ENCODE data around the gene IL4.

The IL4 gene

DNA sequence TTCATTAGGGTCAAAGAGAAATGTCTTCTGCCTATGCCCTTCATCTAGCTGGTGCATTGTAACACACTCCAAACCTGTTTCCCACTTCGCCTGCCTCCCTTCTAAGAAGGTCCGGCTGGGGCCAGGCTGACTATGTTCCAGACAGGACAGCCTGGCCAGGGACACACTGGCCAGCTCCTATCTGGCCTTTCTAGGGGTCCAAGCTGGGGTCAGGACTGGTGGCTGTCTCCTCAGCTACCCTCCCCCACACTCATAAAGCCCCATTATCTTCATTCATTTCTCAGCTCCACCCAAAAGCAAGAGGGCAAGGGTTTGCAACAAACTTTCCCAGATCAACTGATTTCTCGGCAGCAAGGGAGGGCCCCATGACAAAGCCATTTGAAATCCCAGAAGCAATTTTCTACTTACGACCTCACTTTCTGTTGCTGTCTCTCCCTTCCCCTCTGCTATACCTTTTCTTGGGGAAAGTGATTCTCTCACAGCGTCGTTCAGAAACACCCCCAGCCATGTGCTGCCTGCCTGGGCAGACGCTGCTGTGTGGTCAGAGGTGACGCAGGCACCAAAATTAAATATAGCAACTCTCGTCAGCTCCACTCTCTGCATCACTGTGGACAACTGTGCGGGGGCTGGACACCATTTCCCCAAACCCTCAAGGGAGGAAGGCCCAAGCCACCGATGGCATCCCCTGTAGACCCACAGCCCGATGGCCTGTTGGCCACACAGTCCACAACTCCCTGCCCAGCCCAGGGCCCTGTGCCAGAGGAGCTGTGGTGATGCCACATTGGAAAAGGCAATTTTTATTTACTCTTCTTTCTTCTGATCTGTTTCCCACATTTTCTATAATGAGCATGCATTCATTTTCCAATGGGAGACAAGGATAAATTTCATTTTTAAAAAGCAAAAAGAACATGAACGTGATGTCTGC lies 9.8 kb upstream of the IL4 start:
- no peak for DNase-seq (ENCODE audit: low read depth)
- H3K4me3 ChIP-seq (ENCODE audit: low read length): no peak overlapping the region
- TF ChIP-seq, protein P1, sequence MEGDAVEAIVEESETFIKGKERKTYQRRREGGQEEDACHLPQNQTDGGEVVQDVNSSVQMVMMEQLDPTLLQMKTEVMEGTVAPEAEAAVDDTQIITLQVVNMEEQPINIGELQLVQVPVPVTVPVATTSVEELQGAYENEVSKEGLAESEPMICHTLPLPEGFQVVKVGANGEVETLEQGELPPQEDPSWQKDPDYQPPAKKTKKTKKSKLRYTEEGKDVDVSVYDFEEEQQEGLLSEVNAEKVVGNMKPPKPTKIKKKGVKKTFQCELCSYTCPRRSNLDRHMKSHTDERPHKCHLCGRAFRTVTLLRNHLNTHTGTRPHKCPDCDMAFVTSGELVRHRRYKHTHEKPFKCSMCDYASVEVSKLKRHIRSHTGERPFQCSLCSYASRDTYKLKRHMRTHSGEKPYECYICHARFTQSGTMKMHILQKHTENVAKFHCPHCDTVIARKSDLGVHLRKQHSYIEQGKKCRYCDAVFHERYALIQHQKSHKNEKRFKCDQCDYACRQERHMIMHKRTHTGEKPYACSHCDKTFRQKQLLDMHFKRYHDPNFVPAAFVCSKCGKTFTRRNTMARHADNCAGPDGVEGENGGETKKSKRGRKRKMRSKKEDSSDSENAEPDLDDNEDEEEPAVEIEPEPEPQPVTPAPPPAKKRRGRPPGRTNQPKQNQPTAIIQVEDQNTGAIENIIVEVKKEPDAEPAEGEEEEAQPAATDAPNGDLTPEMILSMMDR (conservative IDR thresholded peaks at IDR 0.05; ENCODE audit: low read depth, low read length): no peak

DNA sequence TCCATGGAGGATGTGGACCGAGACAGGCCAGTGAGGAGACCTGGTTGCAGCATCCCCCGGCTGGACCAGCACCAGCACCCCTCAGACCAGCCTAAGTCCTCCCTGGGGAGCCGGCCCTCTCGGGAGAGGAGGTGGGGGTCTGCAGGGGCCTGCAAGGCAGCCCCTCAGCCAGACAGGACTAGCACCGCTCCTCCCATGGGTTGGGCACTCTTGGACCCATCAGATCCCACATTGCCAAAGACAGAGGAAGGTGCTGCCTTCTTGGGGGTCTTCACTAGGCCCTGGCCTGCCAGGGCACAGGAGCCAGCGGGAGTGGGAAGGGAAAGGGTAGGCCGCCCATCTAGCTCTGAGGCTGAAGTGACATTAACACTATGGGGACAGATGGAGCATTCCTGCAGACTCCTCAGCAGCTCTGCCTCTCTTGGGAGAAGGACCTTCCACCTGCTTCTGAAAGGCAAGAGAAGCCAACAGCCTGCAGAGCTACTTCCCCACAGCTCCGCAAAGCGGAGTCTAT lies 9.0 kb upstream of the IL4 start:
- H3K4me3 ChIP-seq (ENCODE audit: low read length): no peak overlapping the region
- DNase-seq (ENCODE audit: low read depth): no peak
- TF ChIP-seq, protein P1 (conservative IDR thresholded peaks at IDR 0.05; ENCODE audit: low read depth, low read length): no peak

DNA sequence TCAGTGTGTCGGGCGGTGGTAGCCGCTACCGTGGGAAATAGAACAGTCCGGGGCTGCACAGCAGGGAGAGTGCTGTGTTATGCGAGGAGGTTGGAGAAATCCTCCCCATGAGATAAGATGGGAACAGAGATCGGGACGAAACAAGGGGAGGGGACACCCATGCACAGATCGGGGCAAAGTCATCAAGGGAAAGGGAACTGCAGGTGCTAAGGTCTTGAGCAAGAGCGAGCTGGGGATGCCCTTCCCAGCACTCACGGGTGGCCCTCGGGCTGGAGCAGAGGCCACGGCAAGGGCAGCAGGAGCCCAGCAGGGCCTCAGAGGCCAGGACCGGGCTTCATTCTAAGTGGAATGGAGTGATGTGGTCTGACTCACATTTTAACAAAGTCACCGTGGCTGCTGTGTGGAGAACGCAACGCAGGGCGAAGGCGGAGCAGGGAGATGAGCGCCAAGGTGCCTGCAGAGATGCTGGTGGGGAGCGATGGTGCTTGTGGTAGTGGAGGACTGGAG lies 8.2 kb upstream of the IL4 start:
- no peak for DNase-seq (ENCODE audit: low read depth)
- TF ChIP-seq, protein P1 (conservative IDR thresholded peaks at IDR 0.05; ENCODE audit: low read depth, low read length): no peak

DNA sequence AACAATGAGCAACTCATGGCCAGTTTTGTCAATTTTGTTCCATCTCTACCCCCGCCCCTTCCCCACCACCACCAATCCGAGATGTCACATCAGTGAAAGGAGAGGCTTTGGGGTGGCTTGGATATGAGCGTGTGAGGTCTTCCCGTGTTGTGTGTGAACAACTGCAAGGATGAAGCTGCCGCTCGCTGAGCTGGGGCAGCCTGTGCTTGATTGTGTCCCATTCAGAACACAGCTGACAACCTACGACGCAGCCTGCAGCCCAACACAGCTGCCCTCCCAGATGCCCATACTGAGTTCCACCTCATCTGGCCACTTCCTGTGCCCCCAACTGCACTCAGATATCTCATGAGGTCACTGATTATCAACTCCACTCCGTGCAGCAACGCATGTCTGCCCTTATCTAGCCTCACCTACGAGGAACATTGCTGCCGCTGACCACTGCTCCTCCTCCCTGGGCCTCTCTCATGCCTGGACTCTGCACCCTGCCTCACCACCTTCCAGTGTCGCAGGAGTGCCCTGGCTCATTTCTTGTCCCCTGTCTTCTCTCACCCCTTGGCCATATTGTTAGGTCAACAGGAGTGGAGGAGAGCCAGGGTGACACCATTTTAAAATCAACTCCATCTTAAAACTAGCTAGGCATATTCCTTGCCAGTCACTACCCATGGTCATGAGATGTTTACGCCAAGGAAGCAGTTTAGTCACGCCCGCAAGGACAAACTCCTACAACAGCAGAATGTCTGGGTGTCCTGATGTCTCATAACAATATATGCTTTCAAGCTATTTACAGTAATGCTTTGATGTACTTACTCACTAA lies 7.3 kb upstream of the IL4 start:
- no peak for DNase-seq (ENCODE audit: low read depth)
- TF ChIP-seq, protein P1 (conservative IDR thresholded peaks at IDR 0.05; ENCODE audit: low read depth, low read length): no peak
- H3K4me3 ChIP-seq (ENCODE audit: low read length): no peak overlapping the region

More for the DNA sequence above, 8.2 kb upstream of the IL4 start:
- H3K4me3 ChIP-seq (ENCODE audit: low read length): no peak overlapping the region

DNA sequence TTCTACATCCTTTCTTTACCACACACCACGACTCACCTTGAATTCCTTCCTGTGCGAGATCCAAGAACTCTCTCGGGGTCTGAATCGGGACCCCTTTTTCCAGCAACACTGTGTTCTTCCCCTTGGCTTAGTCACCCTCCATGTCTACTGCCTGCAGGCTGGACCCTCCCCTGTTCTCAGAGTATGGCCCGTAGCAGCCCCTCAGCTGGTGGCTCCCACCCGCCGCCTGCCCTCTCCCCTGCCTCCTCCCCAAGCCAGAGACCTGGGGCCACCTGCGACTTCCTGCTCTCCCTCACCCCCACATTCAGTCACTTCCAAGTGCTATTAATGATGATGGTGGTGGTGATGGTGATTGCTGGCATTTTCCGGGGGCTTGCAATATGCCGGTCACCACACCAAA lies 6.5 kb upstream of the IL4 start:
- DNase-seq (ENCODE audit: low read depth): no peak
- TF ChIP-seq, protein P1 (conservative IDR thresholded peaks at IDR 0.05; ENCODE audit: low read depth, low read length): no peak
- H3K4me3 ChIP-seq (ENCODE audit: low read length): no peak overlapping the region

DNA sequence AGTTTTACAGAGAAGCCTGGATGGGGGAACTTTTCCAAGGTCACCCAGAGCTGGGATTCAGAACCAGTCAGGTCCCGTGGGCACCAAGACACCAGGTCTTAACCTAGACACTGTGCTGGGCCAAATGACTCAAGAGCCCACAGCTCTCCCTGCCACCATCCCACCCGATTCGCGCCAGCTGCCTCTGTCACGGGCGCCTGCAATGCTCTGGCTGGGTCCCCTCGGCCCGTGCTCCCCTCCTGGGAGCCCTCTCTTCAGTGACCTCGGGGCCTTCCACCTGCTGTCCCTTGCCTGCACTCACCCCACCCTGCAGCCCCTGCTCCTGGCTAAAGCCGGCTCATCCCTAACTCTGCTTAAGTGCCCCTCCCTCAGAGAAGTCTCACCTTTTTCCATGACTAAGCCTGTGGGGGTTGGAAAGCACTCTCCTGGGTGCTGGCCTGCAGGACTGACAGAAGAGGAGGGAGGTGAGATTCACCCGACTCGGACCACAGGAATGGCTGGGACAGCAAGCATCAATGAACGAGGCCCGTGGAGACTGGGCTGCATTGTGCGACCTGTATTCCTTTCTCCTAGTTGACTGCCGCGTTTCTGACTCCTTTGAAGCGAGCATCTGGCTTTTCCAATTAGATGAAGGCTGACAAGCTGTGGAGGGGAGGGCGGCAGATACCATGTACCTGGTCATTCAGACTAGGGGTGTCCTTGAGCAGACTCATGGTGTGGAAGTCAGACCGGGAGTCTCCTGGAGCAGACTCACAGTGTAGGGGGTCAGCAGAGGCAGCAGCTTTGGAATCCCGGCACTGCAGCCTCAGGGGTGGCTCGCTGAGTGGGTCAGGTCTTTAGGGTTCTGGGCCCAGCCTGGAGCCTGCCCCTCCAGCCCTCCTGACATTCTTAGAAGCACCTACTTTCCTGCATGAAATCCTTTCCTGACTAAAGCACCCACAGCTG lies 5.8 kb upstream of the IL4 start:
- no peak overlapping the region for H3K4me3 ChIP-seq (ENCODE audit: low read length)
- no peak for DNase-seq (ENCODE audit: low read depth)
- TF ChIP-seq, protein P1 (conservative IDR thresholded peaks at IDR 0.05; ENCODE audit: low read depth, low read length): no peak

Measured in retinal pigment epithelial cell (primary cell).